Neuron (in vitro differentiated cells): ENCODE measurements around the gene APOL2.

Experiments
- H2AFZ ChIP-seq: one replicate; pipeline ENCODE4 v1.6.1; 2013; ENCODE audit warnings: low read depth, mild to moderate bottlenecking, inconsistent platforms, low read length, moderate library complexity
- H3K27me3 ChIP-seq: one replicate; pipeline ENCODE4 v1.6.1; 2013; ENCODE audit warnings: low read length; ENCODE audit not compliant: insufficient read depth
- H3K36me3 ChIP-seq: one replicate; pipeline ENCODE4 v1.6.1; 2013; ENCODE audit warnings: low read length; ENCODE audit not compliant: insufficient read depth
- H3K4me1 ChIP-seq: one replicate; pipeline ENCODE4 v1.6.1; 2013; ENCODE audit warnings: low read length; ENCODE audit not compliant: insufficient read depth
- H3K4me3 ChIP-seq: 2 replicates; pipeline ENCODE4 v1.5.1; 2013; ENCODE audit warnings: mild to moderate bottlenecking, low read length, moderate library complexity
- H3K9me3 ChIP-seq: one replicate; pipeline ENCODE4 v1.6.1; 2013; ENCODE audit warnings: low read length

APOL2 gene

DNA sequence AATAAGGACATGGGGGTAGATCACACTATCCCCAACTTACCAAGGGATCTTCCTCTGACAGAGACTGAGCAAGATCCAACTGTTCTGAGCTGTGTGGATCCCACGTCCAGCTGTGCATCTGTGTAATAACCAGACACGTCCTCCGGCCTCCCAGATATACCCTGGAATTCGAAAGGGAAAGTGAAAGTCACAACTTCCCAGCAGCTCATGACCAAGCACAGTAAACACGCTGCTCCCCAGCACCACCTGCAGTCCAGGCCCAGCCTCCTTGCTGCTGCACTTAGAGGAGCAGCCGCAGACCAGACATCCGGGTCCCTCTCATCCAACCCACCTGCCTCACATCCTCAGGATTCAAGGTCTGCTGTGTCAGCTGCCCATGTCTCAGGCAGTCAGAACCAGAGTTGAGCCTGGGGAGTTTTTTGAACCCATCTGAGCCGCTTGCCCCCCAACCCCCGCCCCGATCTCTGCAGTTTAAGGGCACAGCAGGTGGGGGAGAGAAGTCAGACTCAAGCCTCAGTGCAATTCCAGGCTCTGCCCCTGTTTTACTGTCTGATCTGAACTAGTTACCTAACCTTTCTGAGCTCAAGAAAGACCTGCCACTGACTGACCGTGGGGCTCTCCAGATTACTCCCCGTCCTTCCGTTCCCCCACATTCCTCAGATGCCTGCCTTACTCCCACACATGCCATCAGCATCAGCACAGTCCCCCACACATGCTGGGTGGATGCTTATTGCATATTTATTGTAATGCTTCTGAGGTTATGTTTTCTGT is at the start of gene APOL2:
Gene APOL2 (minus strand): TSS at position 127 of the 771 bp plus-strand sequence. CDS start 6,365 bp downstream, outside the sequence.
- peaks cover 2% of the 10 kb centered on the region for H3K36me3 ChIP-seq
- H2AFZ ChIP-seq, result peak within 1 kb of the TSS; percentile 88
- H3K4me1 ChIP-seq, result peaks cover 13% of the 10 kb centered on the region
- no peaks in the 10 kb centered on the region for H3K9me3 ChIP-seq
- H3K27me3 ChIP-seq, result no peaks in the 10 kb centered on the region
- peak within 1 kb of the TSS; percentile 78 for H3K4me3 ChIP-seq

DNA sequence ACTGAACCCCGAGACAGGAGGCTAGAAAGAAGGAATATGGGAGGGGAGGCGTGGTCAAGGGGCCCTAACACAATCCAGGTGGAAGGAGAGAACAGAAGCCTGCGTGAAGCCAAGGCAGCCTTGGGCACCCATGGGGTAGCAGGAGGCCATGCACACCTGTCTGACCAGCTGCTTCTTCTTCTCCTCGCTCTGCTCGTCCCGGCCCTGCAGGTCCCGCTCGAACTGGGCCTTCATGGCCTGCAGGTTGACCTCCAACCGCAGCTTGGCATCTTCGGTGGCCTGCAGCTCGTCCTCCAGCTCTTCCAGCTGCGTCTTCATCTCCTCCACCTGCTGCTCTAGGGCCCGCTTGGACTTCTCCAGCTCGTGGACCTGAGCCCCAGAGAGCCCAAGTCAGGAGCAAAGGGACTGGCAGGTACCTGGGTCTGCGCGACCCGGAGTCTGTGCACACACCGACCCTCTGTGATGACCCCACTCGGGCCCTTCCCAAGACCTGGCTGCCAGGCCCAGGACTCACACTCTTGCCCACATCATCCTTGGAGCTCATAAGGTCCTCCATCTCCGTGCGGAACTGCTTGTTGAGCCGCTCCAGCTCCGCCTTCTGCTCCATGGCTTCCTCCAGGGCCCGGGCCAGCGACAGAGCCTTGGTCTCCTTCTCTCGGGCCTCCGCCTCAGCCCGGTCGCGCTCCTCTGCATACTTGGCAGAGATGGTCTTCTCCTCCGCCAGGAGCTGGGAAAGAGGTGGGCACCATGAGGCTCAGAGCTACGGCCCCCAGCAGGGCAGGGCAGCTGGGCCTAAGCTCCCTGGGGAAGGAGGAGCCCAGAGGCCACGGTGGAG is 49.5 kb upstream of the APOL2 start:
- Histone ChIP-seq H3K4me3 (no peak overlapping the region), H3K9me3 (peaks cover 10% of the 10 kb centered on the region), H3K4me1 (no peaks in the 10 kb centered on the region), H3K27me3 (no peaks in the 10 kb centered on the region), H3K36me3 (peaks cover 72% of the 10 kb centered on the region), H2AFZ (no peak overlapping the region)

DNA sequence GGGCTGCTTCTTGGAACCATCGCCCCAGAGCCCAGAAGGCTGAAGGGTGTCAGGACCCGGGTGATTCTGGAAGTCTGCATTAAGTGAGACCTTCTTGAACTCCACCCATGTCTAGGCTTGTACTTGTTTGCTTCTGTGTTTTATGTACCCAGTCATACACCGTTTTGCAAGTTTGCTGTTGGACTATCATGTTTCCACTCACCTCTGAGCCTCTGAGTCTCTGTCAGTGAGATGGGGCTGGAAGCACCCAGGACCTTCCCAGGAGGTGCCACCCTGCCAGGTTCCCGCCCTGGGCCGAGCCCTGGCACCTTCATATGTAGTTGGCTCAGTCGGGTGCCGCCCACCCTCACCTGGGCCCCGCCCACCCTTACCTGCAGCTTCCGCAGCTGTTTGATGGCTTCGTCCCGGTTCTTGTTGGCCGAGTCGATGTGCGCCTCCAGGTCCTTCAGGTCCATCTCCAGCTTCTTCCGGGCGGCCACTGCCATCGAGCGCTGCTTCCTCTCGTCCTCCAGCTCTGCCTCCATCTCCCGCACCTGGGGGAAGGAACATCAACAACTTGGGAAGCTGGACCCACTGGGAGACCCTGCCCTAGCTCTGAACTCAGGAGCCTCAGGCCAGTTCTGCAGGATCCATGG is 48.7 kb upstream of the APOL2 start:
- peaks cover 67% of the 10 kb centered on the region for H3K36me3 ChIP-seq
- H3K9me3 ChIP-seq, result peaks cover 10% of the 10 kb centered on the region
- no peak overlapping the region for H3K4me3 ChIP-seq
- no peak overlapping the region for H2AFZ ChIP-seq
- H3K4me1 ChIP-seq, result no peaks in the 10 kb centered on the region
- H3K27me3 ChIP-seq, result no peaks in the 10 kb centered on the region

DNA sequence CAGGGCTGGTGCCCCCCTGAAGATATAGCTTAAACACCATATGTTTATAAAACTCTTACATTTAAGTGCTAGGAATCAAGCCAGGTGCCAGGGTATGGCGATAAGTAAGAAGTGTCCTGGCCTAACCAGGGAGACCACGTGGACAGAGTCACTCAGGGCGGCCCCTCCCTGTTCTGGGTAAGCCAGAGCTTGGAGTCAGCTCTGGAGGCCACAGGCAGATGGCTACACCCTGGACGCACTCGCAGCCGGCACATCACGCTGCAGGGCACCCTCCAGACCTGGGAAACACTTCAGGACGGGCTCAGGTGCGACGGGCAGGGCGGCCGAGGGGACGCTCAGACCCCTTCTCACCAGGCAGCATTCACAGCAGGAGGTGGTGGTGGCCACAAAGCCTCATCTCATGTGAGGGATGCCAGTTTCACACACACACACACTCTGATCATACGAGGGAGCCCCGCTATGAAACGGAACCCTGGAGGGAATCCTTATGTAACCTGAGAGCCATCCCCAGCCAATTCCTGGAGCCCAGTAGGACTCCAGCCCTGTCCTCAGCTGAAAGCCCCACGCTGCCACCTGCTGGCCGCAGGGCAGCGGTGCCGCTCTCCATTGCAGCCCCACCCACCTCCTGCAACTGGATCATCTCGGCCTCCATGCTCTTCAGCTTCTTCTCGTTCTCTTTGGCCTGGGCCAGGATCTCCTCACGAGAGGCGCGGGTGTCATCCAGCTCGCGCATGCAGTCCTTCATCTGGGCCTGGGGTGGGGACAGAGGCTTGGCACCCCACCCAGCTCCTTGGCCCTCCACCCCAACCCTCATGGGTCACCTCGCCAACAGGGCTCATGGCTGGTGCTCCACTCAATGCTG is 47.0 kb upstream of the APOL2 start:
- no peak overlapping the region for H2AFZ ChIP-seq
- no peaks in the 10 kb centered on the region for H3K9me3 ChIP-seq
- peaks cover 63% of the 10 kb centered on the region for H3K36me3 ChIP-seq
- H3K4me1 ChIP-seq, result peaks cover 11% of the 10 kb centered on the region
- no peaks in the 10 kb centered on the region for H3K27me3 ChIP-seq
- no peak overlapping the region for H3K4me3 ChIP-seq

GRCh38 chr22:36285545-36285944 is 46.2 kb upstream of the APOL2 start:
- peaks cover 66% of the 10 kb centered on the region for H3K36me3 ChIP-seq
- no peaks in the 10 kb centered on the region for H3K27me3 ChIP-seq
- no peak overlapping the region for H3K4me3 ChIP-seq
- H3K4me1 ChIP-seq, result peaks cover 11% of the 10 kb centered on the region
- no peak overlapping the region for H2AFZ ChIP-seq
- H3K9me3 ChIP-seq, result no peaks in the 10 kb centered on the region

- Histone ChIP-seq H3K4me1 (peaks cover 11% of the 10 kb centered on the region), H3K36me3 (peaks cover 66% of the 10 kb centered on the region), H3K9me3 (no peaks in the 10 kb centered on the region), H3K4me3 (no peak overlapping the region), H3K27me3 (no peaks in the 10 kb centered on the region), H2AFZ (no peak overlapping the region)
Observed at GRCh38 chr22:36285017-36285416, 45.7 kb upstream of the APOL2 start.

DNA sequence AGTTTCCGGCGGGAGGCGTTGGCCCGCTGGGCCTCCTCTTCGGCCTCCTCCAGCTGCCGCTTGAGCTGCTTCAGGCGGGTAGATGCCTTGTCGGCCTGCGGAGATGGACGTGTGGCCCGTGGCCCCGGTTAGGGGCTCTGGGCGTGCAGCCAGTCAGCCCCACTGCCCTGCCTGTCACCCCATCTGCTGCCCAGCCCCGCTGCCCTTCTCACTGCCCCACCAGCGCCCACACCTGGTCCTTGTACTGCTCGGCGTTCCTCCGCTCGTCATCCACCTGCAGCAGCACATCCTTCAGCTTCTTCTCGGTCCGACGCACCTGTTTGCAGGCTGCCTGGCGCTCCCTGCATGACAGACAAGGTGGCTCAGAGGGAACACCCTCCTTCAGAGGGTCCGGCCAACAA is 44.8 kb upstream of the APOL2 start:
- peaks cover 57% of the 10 kb centered on the region for H3K36me3 ChIP-seq

GRCh38 chr22:36282328-36282831 is 43.1 kb upstream of the APOL2 start:
- no peaks in the 10 kb centered on the region for H3K27me3 ChIP-seq
- H3K4me1 ChIP-seq, result peaks cover 11% of the 10 kb centered on the region
- H3K4me3 ChIP-seq, result no peak overlapping the region
- peaks cover 41% of the 10 kb centered on the region for H3K36me3 ChIP-seq
- no peaks in the 10 kb centered on the region for H3K9me3 ChIP-seq
- no peak overlapping the region for H2AFZ ChIP-seq

More for the DNA sequence above, 44.8 kb upstream of the APOL2 start:
- no peak overlapping the region for H3K4me3 ChIP-seq
- H2AFZ ChIP-seq, result no peak overlapping the region
- no peaks in the 10 kb centered on the region for H3K9me3 ChIP-seq
- peaks cover 11% of the 10 kb centered on the region for H3K4me1 ChIP-seq
- no peaks in the 10 kb centered on the region for H3K27me3 ChIP-seq

DNA sequence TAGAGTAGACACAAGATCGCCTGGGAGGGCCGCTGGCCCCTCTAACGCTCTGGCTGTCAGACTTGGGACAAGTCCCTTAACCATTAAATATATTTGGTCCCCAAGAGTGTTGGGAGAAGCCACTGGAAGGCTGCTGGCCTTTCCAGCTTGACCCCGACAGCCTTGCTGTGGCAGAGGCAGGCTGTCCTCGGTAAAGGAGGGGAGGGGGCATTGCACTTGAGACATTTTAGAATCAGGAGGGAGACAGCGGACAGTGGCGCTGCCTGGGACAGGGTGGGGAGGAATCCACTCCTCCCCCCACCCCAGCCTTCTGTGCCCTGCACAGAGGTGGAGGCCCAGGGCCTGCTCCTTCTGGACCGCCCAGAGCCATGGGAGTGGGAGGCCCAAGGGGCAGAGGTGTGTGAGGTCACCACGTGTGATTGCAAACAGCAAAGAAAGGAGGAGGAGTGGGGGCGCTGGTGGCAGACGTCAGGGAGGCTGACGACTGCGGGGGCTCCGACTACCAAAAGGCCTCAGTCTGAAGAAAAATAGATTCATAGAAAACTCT is 42.5 kb upstream of the APOL2 start:
- Histone ChIP-seq H3K9me3 (no peaks in the 10 kb centered on the region), H3K27me3 (no peaks in the 10 kb centered on the region), H3K36me3 (peaks cover 38% of the 10 kb centered on the region), H3K4me1 (peaks cover 11% of the 10 kb centered on the region), H2AFZ (no peak overlapping the region), H3K4me3 (no peak overlapping the region)

- H3K36me3 ChIP-seq, result peaks cover 32% of the 10 kb centered on the region
- H3K9me3 ChIP-seq, result no peaks in the 10 kb centered on the region
- H2AFZ ChIP-seq, result no peak overlapping the region
- no peaks in the 10 kb centered on the region for H3K27me3 ChIP-seq
- H3K4me3 ChIP-seq, result no peak overlapping the region
- peaks cover 11% of the 10 kb centered on the region for H3K4me1 ChIP-seq
Observed at GRCh38 chr22:36280379-36280778, 41.1 kb upstream of the APOL2 start.

DNA sequence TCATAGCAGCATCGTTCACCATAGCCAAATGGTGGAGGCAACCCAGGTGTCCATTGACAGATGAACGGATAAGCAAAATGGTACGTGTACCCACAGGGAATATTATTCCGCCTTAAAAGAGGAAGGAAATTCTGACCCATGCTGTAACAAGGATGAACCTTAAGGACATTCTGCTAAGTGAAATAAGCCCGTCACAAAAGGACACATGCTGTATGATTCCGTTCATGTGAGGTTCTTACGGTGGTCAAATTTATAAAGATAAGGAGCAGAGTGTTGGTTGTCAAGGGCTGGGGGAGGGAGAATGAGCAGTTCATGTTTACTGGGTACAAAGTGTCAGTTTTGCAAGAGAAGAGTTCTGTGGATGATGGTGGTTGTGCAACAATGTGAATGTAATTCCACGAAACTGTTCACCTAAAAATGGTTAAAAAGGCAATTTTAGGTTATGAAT is 39.9 kb upstream of the APOL2 start:
- Histone ChIP-seq H3K27me3 (no peaks in the 10 kb centered on the region), H3K9me3 (no peaks in the 10 kb centered on the region), H2AFZ (no peak overlapping the region), H3K4me1 (peaks cover 11% of the 10 kb centered on the region), H3K4me3 (no peak overlapping the region), H3K36me3 (peaks cover 21% of the 10 kb centered on the region)
